ENCODE measurements around the gene FGF14. TPM values are rescaled to one million over a fixed set of nuclear protein-coding genes. Genes with fewer than 3 reads are reported as not detected.

FGF14 gene
- total and polyA plus RNA-seq, 4 experiments from 2014 or later, result 0.33 to 0.55 (median 0.35) TPM; not detected in 1

GRCh38 chr13:102197193-102197592 lies 204.7 kb downstream of the FGF14 start:
- H3K27ac Mint-ChIP-seq, result no peak overlapping the region
- intact Hi-C loops (cut with micrococcal nuclease), result no loop called here
- H3K27ac ChIP-seq (ENCODE audit: low read depth, low read length), result no peak overlapping the region
- peaks cover 0 to 4% (median 0%) of the 10 kb centered on the region in 8 donors for H3K9me3 Mint-ChIP-seq
- no peaks in the 10 kb centered on the region for H3K9me3 ChIP-seq (ENCODE audit: control insufficient read depth in 1 of 2, low read length in 2 of 2)
- no peaks in the 10 kb centered on the region for H3K36me3 ChIP-seq (ENCODE audit: insufficient read depth, low read length)
- H3K4me1 ChIP-seq (ENCODE audit: insufficient read depth, low read length), result no peaks in the 10 kb centered on the region
- POLR2A ChIA-PET (ENCODE audit: partially characterized antibody), result no interaction called here
- no peaks in the 10 kb centered on the region for H3K27me3 Mint-ChIP-seq
- H3K36me3 Mint-ChIP-seq, result no peaks in the 10 kb centered on the region
- no peak for DNase-seq
- H3K27me3 ChIP-seq (ENCODE audit: insufficient read depth, low read length), result no peaks in the 10 kb centered on the region
- H3K4me3 Mint-ChIP-seq, result no peak overlapping the region
- H3K4me3 ChIP-seq (ENCODE audit: low read length in 2 of 2), result no peak overlapping the region
- CTCF ChIA-PET (ENCODE audit: partially characterized antibody), result no interaction called here
- H3K4me1 Mint-ChIP-seq, result peaks cover 0 to 15% (median 4%) of the 10 kb centered on the region in 4 donors

DNA sequence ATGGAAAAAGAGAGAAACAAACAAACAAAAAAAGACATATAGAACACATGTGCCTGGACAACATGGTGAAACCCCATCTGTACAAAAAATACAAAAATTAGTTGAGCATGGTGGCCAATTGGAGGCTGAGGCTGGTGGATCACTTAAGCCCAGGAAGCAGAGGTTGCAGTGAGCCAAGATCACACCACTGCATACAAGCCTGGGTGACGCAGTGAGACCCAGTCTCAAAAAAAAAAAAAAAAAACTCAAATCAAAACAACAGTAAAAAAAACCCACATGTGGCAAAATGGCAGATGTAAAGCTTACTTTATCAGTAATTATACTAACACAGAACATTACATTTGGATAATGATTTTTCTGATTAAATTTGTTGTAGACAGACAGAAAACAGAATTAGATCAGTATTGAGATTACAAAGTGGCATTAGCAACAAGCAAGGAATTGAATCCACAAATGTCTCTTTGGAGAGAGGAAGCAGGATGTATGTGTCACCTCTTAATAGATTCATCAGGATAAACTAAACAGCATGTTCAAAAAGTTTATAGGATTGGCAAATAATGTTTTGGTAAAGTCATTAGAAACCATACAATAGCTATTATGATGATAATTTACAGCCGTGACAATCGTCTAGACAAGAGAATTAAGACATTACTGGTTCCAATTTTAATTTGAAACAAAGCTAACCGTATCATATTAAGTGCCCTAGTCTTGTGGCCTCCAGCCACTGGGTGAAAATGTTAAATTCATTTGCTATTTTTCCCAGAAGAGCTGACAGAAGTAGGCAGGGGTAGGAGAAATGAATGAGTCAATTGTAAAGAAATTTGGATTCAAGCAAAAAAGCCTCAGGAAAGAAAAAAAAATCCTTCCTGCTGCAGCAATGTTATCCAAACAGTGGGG lies 206.0 kb downstream of the FGF14 start:
- Histone ChIP-seq H3K9me3 (ENCODE audit: control insufficient read depth in 1 of 2, low read length in 2 of 2) (no peaks in the 10 kb centered on the region), H3K27me3 (ENCODE audit: insufficient read depth, low read length) (no peaks in the 10 kb centered on the region), H3K36me3 (ENCODE audit: insufficient read depth, low read length) (no peaks in the 10 kb centered on the region), H3K27ac (ENCODE audit: low read depth, low read length) (no peak overlapping the region), H3K4me1 (ENCODE audit: insufficient read depth, low read length) (no peaks in the 10 kb centered on the region), H3K4me3 (ENCODE audit: low read length in 2 of 2) (no peak overlapping the region)
- Mint-ChIP-seq H3K9me3 (peaks cover 0 to 4% (median 0%) of the 10 kb centered on the region in 8 donors), H3K4me3 (no peak overlapping the region), H3K4me1 (peaks cover 0 to 18% (median 6%) of the 10 kb centered on the region in 4 donors), H3K36me3 (no peaks in the 10 kb centered on the region), H3K27me3 (no peaks in the 10 kb centered on the region), H3K27ac (no peak overlapping the region)
- no peak for DNase-seq
- ChIA-PET CTCF (ENCODE audit: partially characterized antibody) (no interaction called here), POLR2A (ENCODE audit: partially characterized antibody) (no interaction called here)
- intact Hi-C loops (cut with micrococcal nuclease), result no loop called here

DNA sequence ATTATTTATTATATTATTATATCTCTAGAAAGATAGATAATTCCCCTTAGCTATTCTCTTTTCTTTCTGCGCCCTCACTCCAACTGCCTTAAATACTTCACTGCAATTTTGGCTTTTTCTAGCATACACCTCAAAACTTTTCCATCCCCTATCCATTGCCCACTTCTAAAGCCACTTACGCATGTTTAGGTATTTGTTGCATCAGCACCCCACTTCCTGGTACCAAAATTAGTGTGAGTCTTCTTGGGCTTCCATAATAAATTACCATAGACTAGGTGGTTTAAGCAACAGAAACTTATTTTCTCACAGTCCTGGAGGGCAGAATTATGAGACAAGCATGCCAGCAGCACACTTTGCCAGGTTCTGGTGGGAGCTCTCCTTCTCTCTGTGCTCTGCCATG lies 209.0 kb downstream of the FGF14 start:
- no peak for DNase-seq
- H3K9me3 Mint-ChIP-seq, result peaks cover 0 to 4% (median 1%) of the 10 kb centered on the region in 8 donors
- ChIA-PET POLR2A (ENCODE audit: partially characterized antibody) (no interaction called here), CTCF (ENCODE audit: partially characterized antibody) (no interaction called here)
- peaks cover 0 to 18% (median 6%) of the 10 kb centered on the region in 4 donors for H3K4me1 Mint-ChIP-seq
- no peak overlapping the region for H3K27ac Mint-ChIP-seq
- no peaks in the 10 kb centered on the region for H3K36me3 Mint-ChIP-seq
- H3K27me3 ChIP-seq (ENCODE audit: insufficient read depth, low read length), result no peaks in the 10 kb centered on the region
- H3K9me3 ChIP-seq (ENCODE audit: control insufficient read depth in 1 of 2, low read length in 2 of 2), result no peaks in the 10 kb centered on the region
- H3K27me3 Mint-ChIP-seq, result no peaks in the 10 kb centered on the region
- no peak overlapping the region for H3K27ac ChIP-seq (ENCODE audit: low read depth, low read length)
- no peaks in the 10 kb centered on the region for H3K4me1 ChIP-seq (ENCODE audit: insufficient read depth, low read length)
- H3K4me3 Mint-ChIP-seq, result peak overlapping the region in 1 of 8 donors; percentile 35
- H3K36me3 ChIP-seq (ENCODE audit: insufficient read depth, low read length), result no peaks in the 10 kb centered on the region
- H3K4me3 ChIP-seq (ENCODE audit: low read length in 2 of 2), result no peak overlapping the region
- intact Hi-C loops (cut with micrococcal nuclease), result no loop called here

- peak overlapping the region in 3 of 8 donors; percentile 6 to 51 (median 27) for H3K4me3 Mint-ChIP-seq
- Histone ChIP-seq H3K27me3 (ENCODE audit: insufficient read depth, low read length) (no peaks in the 10 kb centered on the region), H3K36me3 (ENCODE audit: insufficient read depth, low read length) (no peaks in the 10 kb centered on the region), H3K4me1 (ENCODE audit: insufficient read depth, low read length) (no peaks in the 10 kb centered on the region), H3K4me3 (ENCODE audit: low read length in 2 of 2) (no peak overlapping the region), H3K9me3 (ENCODE audit: control insufficient read depth in 1 of 2, low read length in 2 of 2) (no peaks in the 10 kb centered on the region), H3K27ac (ENCODE audit: low read depth, low read length) (no peak overlapping the region)
- peak overlapping the region in 3 of 7 donors; percentile 24 to 62 (median 26) for H3K27ac Mint-ChIP-seq
- H3K27me3 Mint-ChIP-seq, result no peaks in the 10 kb centered on the region
- H3K9me3 Mint-ChIP-seq, result peaks cover 0 to 4% (median 1%) of the 10 kb centered on the region in 8 donors
- intact Hi-C loops (cut with micrococcal nuclease), result no loop called here
- CTCF ChIA-PET (ENCODE audit: partially characterized antibody), result no interaction called here
- no peaks in the 10 kb centered on the region for H3K36me3 Mint-ChIP-seq
- POLR2A ChIA-PET (ENCODE audit: partially characterized antibody), result no interaction called here
- peaks cover 0 to 18% (median 6%) of the 10 kb centered on the region in 4 donors for H3K4me1 Mint-ChIP-seq
- peak in 1 of 5 donors; percentile 15 for DNase-seq
Measured at GRCh38 chr13:102191951-102192502, 209.8 kb downstream of the FGF14 start.

DNA sequence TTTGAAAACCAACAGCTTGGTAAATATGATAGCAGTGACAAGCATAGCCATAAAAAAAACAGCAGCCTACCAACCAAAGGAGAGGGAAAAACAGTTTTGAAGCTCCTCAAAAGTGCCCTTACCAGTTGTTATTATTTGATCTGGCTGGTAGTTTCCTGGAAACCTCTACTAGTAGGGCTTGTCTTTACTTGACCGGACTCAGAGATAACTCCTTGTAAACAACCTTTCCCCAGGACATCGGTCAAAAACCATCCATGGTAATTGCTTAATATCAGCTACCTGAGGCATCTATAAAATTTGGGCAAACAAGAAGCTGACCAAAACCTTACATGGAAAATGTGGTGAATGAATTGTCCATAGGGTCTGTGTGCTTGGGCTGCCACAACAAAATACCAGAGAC lies 210.9 kb downstream of the FGF14 start:
- Histone ChIP-seq H3K27me3 (ENCODE audit: insufficient read depth, low read length) (no peaks in the 10 kb centered on the region), H3K36me3 (ENCODE audit: insufficient read depth, low read length) (no peaks in the 10 kb centered on the region), H3K4me3 (ENCODE audit: low read length in 2 of 2) (no peak overlapping the region), H3K9me3 (ENCODE audit: control insufficient read depth in 1 of 2, low read length in 2 of 2) (no peaks in the 10 kb centered on the region), H3K4me1 (ENCODE audit: insufficient read depth, low read length) (no peaks in the 10 kb centered on the region), H3K27ac (ENCODE audit: low read depth, low read length) (no peak overlapping the region)
- no peak for DNase-seq
- ChIA-PET CTCF (ENCODE audit: partially characterized antibody) (no interaction called here), POLR2A (ENCODE audit: partially characterized antibody) (no interaction called here)
- intact Hi-C loops (cut with micrococcal nuclease), result no loop called here
- Mint-ChIP-seq H3K36me3 (no peaks in the 10 kb centered on the region), H3K9me3 (peaks cover 0 to 4% (median 1%) of the 10 kb centered on the region in 8 donors), H3K4me1 (peaks cover 0 to 18% (median 6%) of the 10 kb centered on the region in 4 donors), H3K27me3 (no peaks in the 10 kb centered on the region), H3K27ac (no peak overlapping the region), H3K4me3 (no peak overlapping the region)

DNA sequence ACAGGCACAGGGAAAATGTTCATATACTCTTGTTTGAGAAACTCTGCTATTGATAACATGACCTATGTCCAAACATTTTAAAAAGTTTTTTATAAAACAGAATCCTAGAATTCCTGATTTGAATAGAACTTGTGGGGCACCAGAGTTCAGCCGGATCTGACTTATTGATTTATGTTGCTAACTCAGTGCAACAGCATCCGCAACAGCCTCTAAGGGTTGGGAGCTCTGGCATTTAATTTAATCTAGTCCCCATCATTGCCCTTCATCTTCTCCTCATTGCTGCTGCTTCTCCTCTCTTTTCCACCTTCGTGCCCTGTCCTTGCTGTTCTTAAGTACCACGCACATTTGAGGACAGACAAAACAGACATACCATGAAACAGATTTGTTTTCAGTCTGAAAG lies 214.5 kb downstream of the FGF14 start:
- no peaks in the 10 kb centered on the region for H3K27me3 Mint-ChIP-seq
- H3K36me3 Mint-ChIP-seq, result no peaks in the 10 kb centered on the region
- H3K36me3 ChIP-seq (ENCODE audit: insufficient read depth, low read length), result no peaks in the 10 kb centered on the region
- peaks cover 0 to 4% (median 0%) of the 10 kb centered on the region in 8 donors for H3K9me3 Mint-ChIP-seq
- H3K27ac Mint-ChIP-seq, result no peak overlapping the region
- H3K27me3 ChIP-seq (ENCODE audit: insufficient read depth, low read length), result no peaks in the 10 kb centered on the region
- ChIA-PET CTCF (ENCODE audit: partially characterized antibody) (no interaction called here), POLR2A (ENCODE audit: partially characterized antibody) (no interaction called here)
- peaks cover 0 to 5% (median 4%) of the 10 kb centered on the region in 4 donors for H3K4me1 Mint-ChIP-seq
- no peaks in the 10 kb centered on the region for H3K4me1 ChIP-seq (ENCODE audit: insufficient read depth, low read length)
- no peak for DNase-seq
- intact Hi-C loops (cut with micrococcal nuclease), result no loop called here
- H3K27ac ChIP-seq (ENCODE audit: low read depth, low read length), result no peak overlapping the region
- no peaks in the 10 kb centered on the region for H3K9me3 ChIP-seq (ENCODE audit: control insufficient read depth in 1 of 2, low read length in 2 of 2)
- H3K4me3 ChIP-seq (ENCODE audit: low read length in 2 of 2), result no peak overlapping the region
- no peak overlapping the region for H3K4me3 Mint-ChIP-seq

DNA sequence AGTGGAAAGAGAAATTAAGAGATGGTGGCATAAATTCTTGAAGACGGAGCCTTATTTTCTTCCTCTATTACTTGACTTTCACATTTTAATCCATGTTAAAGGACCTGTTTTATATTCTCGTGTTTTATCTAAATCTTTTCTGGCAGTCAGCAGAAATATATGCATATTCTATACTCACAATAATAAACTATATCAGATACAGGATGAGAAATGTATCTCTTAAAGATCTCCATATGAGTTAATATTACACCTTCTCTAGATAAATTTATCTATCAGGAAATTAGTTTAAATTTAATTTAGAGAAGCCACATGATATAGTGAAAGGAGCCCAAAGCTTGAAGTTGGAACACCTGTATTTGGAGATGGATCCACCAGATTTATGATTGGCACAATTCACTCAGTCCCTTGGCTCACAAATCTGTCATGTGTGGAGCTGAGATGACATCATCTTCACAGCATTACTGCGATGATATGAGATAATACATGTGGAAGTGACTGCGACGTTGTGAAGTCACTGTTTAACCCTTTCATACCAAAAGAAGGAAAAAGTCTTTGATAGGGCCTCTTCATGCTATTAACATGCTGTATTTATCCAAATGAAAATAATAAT lies 216.4 kb downstream of the FGF14 start:
- Mint-ChIP-seq H3K27me3 (peaks cover 0 to 1% of the 10 kb centered on the region in 2 donors), H3K36me3 (no peaks in the 10 kb centered on the region), H3K9me3 (peaks cover 0 to 4% (median 0%) of the 10 kb centered on the region in 8 donors), H3K27ac (no peak overlapping the region), H3K4me3 (no peak overlapping the region), H3K4me1 (no peaks in the 10 kb centered on the region)
- Histone ChIP-seq H3K36me3 (ENCODE audit: insufficient read depth, low read length) (no peaks in the 10 kb centered on the region), H3K9me3 (ENCODE audit: control insufficient read depth in 1 of 2, low read length in 2 of 2) (no peaks in the 10 kb centered on the region), H3K27me3 (ENCODE audit: insufficient read depth, low read length) (no peaks in the 10 kb centered on the region), H3K4me1 (ENCODE audit: insufficient read depth, low read length) (no peaks in the 10 kb centered on the region), H3K27ac (ENCODE audit: low read depth, low read length) (no peak overlapping the region), H3K4me3 (ENCODE audit: low read length in 2 of 2) (no peak overlapping the region)
- CTCF ChIA-PET (ENCODE audit: partially characterized antibody), result no interaction called here
- intact Hi-C loops (cut with micrococcal nuclease), result no loop called here
- POLR2A ChIA-PET (ENCODE audit: partially characterized antibody), result no interaction called here
- no peak for DNase-seq

Measured in CD4-positive, alpha-beta memory T cell (primary cell).